ENCODE data around the gene VRK3. TPM values are rescaled to one million over a fixed set of nuclear protein-coding genes. Genes with fewer than 3 reads are reported as not detected.
"Not testable (repeated sequence)": the region's sequence is repeated elsewhere in the genome, so short reads cannot be mapped to it uniquely, and the experiment has no call there.

Gene VRK3
- total and polyA plus RNA-seq, 9 donors: 26.1 to 52.5 (median 34.0) TPM

- Histone ChIP-seq H3K36me3 (no peaks in the 10 kb centered on the region), H3K27me3 (no peaks in the 10 kb centered on the region), H3K9me3 (no peaks in the 10 kb centered on the region), H3K4me1 (ENCODE audit: insufficient read depth) (no peaks in the 10 kb centered on the region), H3K4me3 (no peak overlapping the region), H3K27ac (no peak overlapping the region)
- intact Hi-C loops (cut with DNase I): no loop called here
- WGBS, 3 donors: 60 to 69% (median 64%) methylated on average over 4 of the region's 4 CpGs
- no peak for DNase-seq
- TF ChIP-seq, protein P1, sequence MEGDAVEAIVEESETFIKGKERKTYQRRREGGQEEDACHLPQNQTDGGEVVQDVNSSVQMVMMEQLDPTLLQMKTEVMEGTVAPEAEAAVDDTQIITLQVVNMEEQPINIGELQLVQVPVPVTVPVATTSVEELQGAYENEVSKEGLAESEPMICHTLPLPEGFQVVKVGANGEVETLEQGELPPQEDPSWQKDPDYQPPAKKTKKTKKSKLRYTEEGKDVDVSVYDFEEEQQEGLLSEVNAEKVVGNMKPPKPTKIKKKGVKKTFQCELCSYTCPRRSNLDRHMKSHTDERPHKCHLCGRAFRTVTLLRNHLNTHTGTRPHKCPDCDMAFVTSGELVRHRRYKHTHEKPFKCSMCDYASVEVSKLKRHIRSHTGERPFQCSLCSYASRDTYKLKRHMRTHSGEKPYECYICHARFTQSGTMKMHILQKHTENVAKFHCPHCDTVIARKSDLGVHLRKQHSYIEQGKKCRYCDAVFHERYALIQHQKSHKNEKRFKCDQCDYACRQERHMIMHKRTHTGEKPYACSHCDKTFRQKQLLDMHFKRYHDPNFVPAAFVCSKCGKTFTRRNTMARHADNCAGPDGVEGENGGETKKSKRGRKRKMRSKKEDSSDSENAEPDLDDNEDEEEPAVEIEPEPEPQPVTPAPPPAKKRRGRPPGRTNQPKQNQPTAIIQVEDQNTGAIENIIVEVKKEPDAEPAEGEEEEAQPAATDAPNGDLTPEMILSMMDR (IDR thresholded peaks at IDR 0.05): no peak
- no peak for TF ChIP-seq POLR2A (IDR thresholded peaks at IDR 0.05)
- TF ChIP-seq EP300 (IDR thresholded peaks at IDR 0.05): no peak
These were observed 27.9 kb upstream of the VRK3 start for GRCh38 chr19:50053119-50053518.

- Histone ChIP-seq H3K4me3 (no peak overlapping the region), H3K4me1 (ENCODE audit: insufficient read depth) (no peaks in the 10 kb centered on the region), H3K27ac (no peak overlapping the region), H3K36me3 (no peaks in the 10 kb centered on the region), H3K27me3 (no peaks in the 10 kb centered on the region), H3K9me3 (no peaks in the 10 kb centered on the region)
- DNase-seq: no peak
- WGBS, 3 donors: 68 to 79% (median 76%) methylated on average over 8 of the region's 8 CpGs
- TF ChIP-seq EP300 (IDR thresholded peaks at IDR 0.05): no peak
- TF ChIP-seq, protein P1 (IDR thresholded peaks at IDR 0.05): no peak
- no peak for TF ChIP-seq POLR2A (IDR thresholded peaks at IDR 0.05)
- intact Hi-C loops (cut with DNase I): no loop called here
These were observed 26.8 kb upstream of the VRK3 start for GRCh38 chr19:50051964-50052363.

GRCh38 chr19:50051228-50051895, 26.2 kb upstream of the VRK3 start:
- DNase-seq; H3K36me3 ChIP-seq; intact Hi-C loops (cut with DNase I); H3K9me3 ChIP-seq; H3K27me3 ChIP-seq; H3K27ac ChIP-seq; H3K4me1 ChIP-seq (ENCODE audit: insufficient read depth): not testable (repeated sequence)
- WGBS, 3 donors: 29 to 40% (median 39%) methylated on average over 16 of the region's 16 CpGs
- peak overlapping the region; percentile 6 for H3K4me3 ChIP-seq

GRCh38 chr19:50050406-50051227, 25.4 kb upstream of the VRK3 start:
- DNase-seq: peak; percentile 59 to 71 (median 70)
- peaks cover 11 to 12% of the 10 kb centered on the region in 2 donors for H3K9me3 ChIP-seq
- WGBS, 3 donors: 0 to 1% (median 0%) methylated on average over 49 to 52 of the region's 52 CpGs
- TF ChIP-seq EP300 (IDR thresholded peaks at IDR 0.05): no peak
- TF ChIP-seq, protein P1 (IDR thresholded peaks at IDR 0.05): no peak
- TF ChIP-seq POLR2A (IDR thresholded peaks at IDR 0.05): no peak
- H3K36me3 ChIP-seq: peaks cover 3% of the 10 kb centered on the region
- no peak overlapping the region for H3K27ac ChIP-seq
- peak overlapping the region; percentile 6 for H3K4me3 ChIP-seq
- intact Hi-C loops (cut with DNase I): no loop called here
- no peaks in the 10 kb centered on the region for H3K4me1 ChIP-seq (ENCODE audit: insufficient read depth)
- no peaks in the 10 kb centered on the region for H3K27me3 ChIP-seq

DNA sequence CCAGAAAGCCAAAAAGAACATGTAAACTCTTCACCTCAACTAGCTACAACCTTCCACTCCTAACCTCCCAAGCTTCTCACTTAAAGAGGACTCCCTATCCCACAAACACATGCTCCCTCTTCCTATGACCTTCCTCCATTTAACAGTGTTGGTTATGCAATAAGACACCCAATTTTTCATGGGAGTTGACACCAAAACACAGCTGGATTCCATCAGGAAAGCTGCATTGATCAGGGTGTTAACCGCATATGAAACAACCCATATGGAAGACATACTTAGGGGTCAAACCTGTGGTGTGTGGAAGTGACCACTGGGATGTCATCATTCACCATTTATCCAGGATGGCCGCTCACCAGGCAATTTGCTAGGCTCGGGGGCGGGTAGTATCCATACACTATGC, 22.5 kb upstream of the VRK3 start:
- intact Hi-C loops (cut with DNase I): no loop called here
- Histone ChIP-seq H3K27me3 (no peaks in the 10 kb centered on the region), H3K27ac (no peak overlapping the region), H3K4me3 (no peak overlapping the region), H3K9me3 (peaks cover 23 to 34% of the 10 kb centered on the region in 2 donors), H3K4me1 (ENCODE audit: insufficient read depth) (no peaks in the 10 kb centered on the region), H3K36me3 (peaks cover 8% of the 10 kb centered on the region)
- 92 to 93% (median 92%) methylated on average over 4 of the region's 4 CpGs for WGBS, 3 donors
- TF ChIP-seq, protein P1 (IDR thresholded peaks at IDR 0.05): no peak
- TF ChIP-seq POLR2A (IDR thresholded peaks at IDR 0.05) (no peak), EP300 (IDR thresholded peaks at IDR 0.05) (no peak)
- DNase-seq: no peak

Measured in ovary (tissue), 9 donors.